ENCODE measurements around the gene GJB3.

DNA sequence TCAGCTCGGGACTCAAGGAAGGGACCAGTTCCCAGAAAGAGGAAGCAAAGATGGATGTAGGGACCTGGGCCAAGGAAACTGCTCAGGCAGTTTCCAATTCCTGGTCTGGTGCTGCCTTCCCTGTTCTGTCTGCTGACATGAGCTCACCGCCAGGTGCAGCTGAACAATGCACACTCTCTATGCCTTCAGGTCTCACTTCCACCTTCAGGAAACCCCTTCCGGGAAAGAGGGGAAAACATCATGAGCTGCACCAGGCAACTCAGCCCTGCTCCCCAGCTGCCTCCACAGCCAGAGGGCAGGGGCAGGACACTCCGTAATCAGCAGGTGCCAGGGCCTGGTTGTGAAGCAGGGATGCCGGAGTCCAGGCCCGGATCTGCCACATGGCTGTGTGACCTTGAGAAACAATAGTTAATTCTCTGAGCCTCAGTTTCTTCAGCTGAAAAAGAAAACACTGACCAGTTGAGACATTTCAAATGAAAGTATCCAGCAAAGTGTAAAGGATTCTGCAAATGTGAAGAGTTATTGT lies 50.8 kb downstream of the GJB3 start:
- TF ChIP-seq, protein P1, sequence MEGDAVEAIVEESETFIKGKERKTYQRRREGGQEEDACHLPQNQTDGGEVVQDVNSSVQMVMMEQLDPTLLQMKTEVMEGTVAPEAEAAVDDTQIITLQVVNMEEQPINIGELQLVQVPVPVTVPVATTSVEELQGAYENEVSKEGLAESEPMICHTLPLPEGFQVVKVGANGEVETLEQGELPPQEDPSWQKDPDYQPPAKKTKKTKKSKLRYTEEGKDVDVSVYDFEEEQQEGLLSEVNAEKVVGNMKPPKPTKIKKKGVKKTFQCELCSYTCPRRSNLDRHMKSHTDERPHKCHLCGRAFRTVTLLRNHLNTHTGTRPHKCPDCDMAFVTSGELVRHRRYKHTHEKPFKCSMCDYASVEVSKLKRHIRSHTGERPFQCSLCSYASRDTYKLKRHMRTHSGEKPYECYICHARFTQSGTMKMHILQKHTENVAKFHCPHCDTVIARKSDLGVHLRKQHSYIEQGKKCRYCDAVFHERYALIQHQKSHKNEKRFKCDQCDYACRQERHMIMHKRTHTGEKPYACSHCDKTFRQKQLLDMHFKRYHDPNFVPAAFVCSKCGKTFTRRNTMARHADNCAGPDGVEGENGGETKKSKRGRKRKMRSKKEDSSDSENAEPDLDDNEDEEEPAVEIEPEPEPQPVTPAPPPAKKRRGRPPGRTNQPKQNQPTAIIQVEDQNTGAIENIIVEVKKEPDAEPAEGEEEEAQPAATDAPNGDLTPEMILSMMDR (IDR thresholded peaks at IDR 0.05), result no peak
- no peak for TF ChIP-seq POLR2A (IDR thresholded peaks at IDR 0.05)
- no peak for TF ChIP-seq POLR2AphosphoS5 (IDR thresholded peaks at IDR 0.05)
